ENCODE measurements around the gene RPAIN.

DNA sequence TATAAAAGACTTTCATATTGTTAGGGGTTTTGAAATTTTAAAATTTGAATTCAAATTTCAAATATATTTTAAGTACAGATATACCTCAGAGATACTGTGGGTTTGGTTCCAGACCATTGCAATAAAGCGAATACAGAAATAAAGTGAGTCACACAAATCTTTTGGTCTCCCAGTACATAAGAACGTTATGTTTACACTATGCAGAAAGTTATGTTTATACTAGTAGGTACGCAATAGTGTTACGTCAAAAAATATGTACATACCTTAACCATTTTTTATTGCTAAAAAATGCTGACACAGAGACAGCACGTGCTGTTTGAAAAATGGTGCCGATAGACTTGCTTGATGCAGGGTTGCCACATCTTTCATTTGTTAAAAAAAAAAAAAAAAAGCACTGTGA, 20.2 kb upstream of the RPAIN start:
- TF ChIP-seq, protein P1, sequence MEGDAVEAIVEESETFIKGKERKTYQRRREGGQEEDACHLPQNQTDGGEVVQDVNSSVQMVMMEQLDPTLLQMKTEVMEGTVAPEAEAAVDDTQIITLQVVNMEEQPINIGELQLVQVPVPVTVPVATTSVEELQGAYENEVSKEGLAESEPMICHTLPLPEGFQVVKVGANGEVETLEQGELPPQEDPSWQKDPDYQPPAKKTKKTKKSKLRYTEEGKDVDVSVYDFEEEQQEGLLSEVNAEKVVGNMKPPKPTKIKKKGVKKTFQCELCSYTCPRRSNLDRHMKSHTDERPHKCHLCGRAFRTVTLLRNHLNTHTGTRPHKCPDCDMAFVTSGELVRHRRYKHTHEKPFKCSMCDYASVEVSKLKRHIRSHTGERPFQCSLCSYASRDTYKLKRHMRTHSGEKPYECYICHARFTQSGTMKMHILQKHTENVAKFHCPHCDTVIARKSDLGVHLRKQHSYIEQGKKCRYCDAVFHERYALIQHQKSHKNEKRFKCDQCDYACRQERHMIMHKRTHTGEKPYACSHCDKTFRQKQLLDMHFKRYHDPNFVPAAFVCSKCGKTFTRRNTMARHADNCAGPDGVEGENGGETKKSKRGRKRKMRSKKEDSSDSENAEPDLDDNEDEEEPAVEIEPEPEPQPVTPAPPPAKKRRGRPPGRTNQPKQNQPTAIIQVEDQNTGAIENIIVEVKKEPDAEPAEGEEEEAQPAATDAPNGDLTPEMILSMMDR (conservative IDR thresholded peaks at IDR 0.05; ENCODE audit: low read depth in 2 of 2), result no peak
- no peak for TF ChIP-seq POLR2AphosphoS5 (IDR thresholded peaks at IDR 0.05; ENCODE audit: low read depth)
- TF ChIP-seq, protein P2, sequence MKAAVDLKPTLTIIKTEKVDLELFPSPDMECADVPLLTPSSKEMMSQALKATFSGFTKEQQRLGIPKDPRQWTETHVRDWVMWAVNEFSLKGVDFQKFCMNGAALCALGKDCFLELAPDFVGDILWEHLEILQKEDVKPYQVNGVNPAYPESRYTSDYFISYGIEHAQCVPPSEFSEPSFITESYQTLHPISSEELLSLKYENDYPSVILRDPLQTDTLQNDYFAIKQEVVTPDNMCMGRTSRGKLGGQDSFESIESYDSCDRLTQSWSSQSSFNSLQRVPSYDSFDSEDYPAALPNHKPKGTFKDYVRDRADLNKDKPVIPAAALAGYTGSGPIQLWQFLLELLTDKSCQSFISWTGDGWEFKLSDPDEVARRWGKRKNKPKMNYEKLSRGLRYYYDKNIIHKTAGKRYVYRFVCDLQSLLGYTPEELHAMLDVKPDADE (IDR thresholded peaks at IDR 0.05), result no peak
- TF ChIP-seq, protein P3, sequence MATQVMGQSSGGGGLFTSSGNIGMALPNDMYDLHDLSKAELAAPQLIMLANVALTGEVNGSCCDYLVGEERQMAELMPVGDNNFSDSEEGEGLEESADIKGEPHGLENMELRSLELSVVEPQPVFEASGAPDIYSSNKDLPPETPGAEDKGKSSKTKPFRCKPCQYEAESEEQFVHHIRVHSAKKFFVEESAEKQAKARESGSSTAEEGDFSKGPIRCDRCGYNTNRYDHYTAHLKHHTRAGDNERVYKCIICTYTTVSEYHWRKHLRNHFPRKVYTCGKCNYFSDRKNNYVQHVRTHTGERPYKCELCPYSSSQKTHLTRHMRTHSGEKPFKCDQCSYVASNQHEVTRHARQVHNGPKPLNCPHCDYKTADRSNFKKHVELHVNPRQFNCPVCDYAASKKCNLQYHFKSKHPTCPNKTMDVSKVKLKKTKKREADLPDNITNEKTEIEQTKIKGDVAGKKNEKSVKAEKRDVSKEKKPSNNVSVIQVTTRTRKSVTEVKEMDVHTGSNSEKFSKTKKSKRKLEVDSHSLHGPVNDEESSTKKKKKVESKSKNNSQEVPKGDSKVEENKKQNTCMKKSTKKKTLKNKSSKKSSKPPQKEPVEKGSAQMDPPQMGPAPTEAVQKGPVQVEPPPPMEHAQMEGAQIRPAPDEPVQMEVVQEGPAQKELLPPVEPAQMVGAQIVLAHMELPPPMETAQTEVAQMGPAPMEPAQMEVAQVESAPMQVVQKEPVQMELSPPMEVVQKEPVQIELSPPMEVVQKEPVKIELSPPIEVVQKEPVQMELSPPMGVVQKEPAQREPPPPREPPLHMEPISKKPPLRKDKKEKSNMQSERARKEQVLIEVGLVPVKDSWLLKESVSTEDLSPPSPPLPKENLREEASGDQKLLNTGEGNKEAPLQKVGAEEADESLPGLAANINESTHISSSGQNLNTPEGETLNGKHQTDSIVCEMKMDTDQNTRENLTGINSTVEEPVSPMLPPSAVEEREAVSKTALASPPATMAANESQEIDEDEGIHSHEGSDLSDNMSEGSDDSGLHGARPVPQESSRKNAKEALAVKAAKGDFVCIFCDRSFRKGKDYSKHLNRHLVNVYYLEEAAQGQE (IDR thresholded peaks at IDR 0.05; ENCODE audit: unreplicated experiment), result no peak
- no peak for TF ChIP-seq EZH2 (IDR thresholded peaks at IDR 0.05; ENCODE audit: low read depth, unreplicated experiment)
- TF ChIP-seq JUNB (IDR thresholded peaks at IDR 0.05; ENCODE audit: unreplicated experiment), result no peak
